Skin of body (tissue), 2 donors: ENCODE measurements around the gene ZNF423. TPM values are rescaled to one million over a fixed set of nuclear protein-coding genes. Genes with fewer than 3 reads are reported as not detected.

Source experiments
- DNase-seq: peaks from one replicate; lab custom pipeline; 2025; lab: John Stamatoyannopoulos, UW
- total RNA-seq: library from RNA; depleted of rRNA; stranded (reverse); fragments of >200 nt; gene quantifications from one replicate; pipeline ENCODE4 v1.2.3, GENCODE V29; 2014

The ZNF423 gene
- total RNA-seq, 1 donor from 2014 or later: 8.0 TPM

DNA sequence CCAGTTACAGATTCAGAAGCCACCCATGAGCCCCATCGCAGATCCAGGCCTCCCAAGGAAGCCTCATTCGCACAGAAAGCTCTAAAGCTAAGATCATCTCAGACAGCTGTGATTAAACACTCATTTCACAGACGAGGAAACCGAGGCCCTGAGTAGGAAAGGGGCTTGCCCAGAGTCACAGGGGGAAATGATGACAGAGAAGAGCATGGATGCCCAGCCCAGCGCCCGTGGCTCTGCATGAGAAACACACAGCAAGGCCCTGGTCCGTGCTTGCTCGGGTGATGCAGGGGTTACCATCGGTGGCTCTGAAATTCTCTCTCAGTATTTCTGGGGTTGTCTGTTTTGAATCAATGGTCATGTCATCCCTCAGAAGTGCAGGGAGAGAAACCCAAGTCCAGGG lies 372.7 kb downstream of the ZNF423 start:
- no peak for DNase-seq

DNA sequence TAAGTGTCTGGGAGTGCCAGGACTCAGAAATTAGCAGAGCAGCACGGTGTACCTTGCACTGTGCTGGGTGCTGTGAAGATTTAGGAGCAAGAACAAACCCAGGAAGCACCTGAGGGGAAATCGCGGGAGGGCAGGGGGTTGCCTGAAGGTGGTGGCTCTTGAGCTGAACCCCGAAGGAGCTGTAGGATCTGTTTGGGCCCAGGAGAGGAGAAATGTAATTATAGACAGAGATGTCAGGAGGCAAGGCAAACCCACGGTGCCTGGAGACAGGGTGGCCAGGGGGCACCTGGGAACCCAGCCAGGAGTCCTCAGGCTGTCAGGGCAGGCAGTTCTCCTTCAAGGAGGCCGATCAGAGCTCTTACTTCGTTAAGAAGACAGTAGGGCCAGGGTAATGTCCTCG lies 373.2 kb downstream of the ZNF423 start:
- DNase-seq: no peak

DNA sequence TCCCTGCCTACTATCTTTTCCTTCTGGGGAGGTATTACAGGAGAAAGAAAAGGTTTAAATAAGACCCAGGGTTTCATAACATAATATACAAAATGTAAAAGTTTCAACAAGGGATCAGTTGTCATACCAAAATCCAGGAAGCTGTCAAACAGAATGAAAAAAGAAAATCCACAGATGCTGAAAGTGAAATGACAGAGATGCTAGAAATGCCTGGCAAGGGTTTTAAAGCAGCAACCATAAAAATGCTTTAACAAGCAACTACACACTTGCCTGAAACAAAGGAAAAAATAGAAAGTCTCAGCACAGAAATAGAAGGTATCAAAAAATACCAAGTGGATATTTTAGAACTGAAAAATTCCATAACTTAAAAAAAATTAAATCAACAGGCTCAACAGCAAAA lies 377.3 kb downstream of the ZNF423 start:
- DNase-seq: no peak

DNA sequence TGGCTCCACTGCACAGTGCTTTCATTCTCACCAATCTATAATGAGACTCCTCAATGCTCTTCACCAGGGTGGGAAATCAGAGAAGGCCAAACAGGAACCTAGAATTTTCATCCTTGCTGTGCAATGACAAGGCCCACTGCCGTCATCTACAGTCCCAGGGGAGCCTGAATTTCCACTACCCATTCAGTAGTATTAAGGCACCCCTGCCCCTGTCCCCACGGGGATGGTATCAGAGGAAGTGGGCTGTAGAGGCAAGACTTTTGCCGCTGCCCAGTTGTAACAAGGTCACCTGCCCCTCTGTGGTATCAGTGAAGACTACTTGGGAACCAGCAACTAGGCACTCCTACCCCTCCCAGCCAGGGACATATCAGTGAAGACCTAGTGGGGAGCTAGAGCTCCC lies 377.8 kb downstream of the ZNF423 start:
- no peak for DNase-seq

GRCh38 chr16:49477250-49477895 lies 378.5 kb downstream of the ZNF423 start:
- DNase-seq: no peak

- no peak for DNase-seq
Observed at GRCh38 chr16:49474741-49475140, 381.2 kb downstream of the ZNF423 start.

- no peak for DNase-seq
Observed at GRCh38 chr16:49473773-49474172, 382.1 kb downstream of the ZNF423 start.

DNA sequence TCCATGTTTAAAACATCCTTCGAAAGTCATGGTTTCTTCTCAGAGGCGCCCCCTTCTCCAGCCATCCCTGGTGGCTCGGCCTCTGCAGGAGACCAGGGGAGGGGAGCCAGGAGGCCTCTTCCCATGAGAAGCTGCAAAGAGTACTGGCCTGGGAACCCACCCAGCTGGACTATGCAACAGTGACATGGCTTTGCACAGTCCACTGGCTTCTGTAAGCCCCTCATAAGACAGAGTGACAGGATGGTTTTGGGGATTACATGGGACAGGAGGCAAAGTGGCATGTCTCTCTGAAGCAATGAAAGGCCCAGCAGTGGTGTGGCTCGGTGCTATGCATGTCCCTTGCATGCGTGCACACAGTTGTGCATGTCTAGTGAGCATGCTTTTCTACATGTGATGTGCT lies 382.8 kb downstream of the ZNF423 start:
- DNase-seq: no peak

GRCh38 chr16:49472598-49472997 lies 383.3 kb downstream of the ZNF423 start:
- DNase-seq: no peak

DNA sequence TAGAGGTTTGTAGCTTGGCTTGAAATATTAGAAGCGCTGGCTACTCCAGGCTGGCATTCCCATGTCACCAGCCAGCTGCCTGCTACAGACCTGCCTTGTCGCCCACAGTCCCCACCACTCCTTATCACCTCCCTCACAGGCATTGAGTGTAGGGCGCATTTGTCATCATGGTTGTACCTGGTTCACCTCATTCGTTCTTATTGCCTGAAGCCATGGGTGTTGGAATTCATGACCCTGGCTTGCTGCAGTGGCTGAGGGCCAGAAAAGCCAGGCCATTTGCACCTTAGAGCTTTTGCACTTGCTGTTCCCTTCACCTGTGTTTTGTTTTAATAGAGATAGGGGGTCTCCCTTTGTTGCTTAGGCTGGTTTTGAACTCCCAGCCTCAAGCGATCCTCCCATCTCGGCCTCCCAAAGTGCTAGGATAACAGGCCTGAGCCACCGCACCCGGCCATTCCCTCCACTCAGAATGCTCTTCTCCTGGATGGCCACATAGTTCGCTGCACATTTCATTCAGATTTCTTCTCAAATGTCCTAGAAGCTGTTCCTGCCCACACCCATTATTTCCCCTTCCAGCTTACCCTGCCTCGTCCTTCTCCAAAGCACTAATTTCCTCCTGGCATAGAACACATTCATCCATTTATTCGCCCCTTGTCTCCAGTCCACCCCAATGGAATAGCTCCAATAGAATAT lies 384.7 kb downstream of the ZNF423 start:
- DNase-seq: no peak

GRCh38 chr16:49470513-49470991 lies 385.4 kb downstream of the ZNF423 start:
- DNase-seq: no peak

GRCh38 chr16:49469930-49470451 lies 385.9 kb downstream of the ZNF423 start:
- DNase-seq: no peak

GRCh38 chr16:49469311-49469670 lies 386.6 kb downstream of the ZNF423 start:
- DNase-seq: no peak

DNA sequence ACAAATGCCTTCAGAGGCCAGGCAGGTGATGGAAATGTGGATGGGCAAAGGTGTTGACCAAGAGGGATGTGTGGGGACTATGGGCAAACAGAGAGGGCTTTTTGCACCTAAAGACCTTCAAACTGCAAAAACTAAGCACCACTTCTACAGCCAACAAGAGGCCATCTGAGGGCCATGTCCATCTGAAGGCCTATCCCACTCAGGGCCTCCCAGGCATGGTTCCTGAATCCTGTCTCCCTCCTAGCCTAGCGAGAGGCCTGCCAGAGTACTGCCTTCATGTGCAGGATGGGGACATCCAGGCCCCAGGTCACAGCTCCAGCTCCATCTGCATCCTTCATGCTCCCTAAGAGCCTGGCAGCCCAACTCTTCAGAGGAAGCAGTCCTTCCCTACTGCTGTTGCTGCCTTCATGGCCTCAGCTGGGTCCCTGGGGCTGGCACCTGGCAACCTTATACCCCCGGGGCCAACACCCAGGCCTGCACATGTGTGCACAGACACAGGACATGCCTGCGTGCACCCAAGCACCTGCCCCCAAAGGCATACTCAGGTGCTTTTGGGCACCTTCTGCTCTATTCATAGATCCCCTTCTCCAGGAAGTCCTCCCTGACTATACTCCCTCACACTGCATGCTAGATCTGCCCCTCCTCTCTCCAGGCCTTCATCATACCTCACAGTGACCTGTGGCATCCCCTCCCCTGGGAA lies 387.2 kb downstream of the ZNF423 start:
- DNase-seq: no peak

- DNase-seq: no peak
Observed at GRCh38 chr16:49467540-49468372, 388.2 kb downstream of the ZNF423 start.

DNA sequence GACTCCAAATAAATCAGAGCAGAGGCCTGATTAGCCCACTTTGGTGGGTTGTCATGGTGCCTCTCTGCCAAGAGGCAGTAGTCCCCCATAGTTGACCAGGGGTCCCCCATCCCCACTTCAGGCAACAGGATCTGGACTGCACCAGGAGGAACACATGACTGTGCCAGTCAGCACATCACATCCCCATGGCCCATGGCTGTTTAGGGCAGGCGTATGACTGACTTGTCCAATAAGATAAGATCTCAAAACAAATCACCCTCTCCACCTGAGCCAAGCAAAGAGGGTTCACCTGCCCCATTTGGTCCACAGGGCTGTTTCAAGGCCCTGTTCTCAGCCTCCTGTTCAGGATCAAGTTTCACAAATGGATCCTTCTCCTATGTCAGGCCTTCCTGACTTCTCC lies 389.0 kb downstream of the ZNF423 start:
- no peak for DNase-seq

GRCh38 chr16:49466529-49466831 lies 389.4 kb downstream of the ZNF423 start:
- no peak for DNase-seq

- DNase-seq: no peak
Observed at GRCh38 chr16:49465661-49466528, 390.0 kb downstream of the ZNF423 start.

DNA sequence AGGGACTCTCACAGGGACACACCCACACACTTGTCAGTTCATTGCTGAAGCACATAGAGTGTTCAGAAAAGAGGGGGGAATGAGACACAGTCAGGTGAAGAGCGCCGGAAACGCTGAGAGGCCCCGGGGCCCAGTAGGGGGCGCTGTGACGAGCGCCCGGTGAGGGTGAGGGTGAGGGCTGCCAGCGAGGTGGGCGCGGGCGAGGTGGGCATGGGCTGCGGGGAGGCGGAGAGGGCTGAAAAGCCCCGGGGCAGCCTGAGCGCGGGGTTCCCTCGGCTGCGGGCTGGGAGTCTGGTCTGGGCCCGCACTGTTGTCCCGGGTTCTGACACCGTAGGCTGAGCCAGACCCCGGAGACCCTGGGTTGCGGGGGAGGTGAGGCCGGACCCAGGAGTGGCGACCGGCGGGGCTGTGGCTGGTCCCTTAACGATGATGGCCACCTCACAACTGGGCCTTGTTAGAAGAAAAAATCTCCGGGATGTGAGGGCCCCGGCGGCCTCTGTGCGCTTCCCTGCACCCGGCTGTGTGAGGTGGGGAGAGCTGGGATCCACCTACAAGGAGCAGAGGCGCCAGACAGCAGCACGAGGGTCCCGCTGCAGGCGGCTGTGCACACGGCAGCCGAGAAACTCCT lies 390.9 kb downstream of the ZNF423 start:
- DNase-seq: no peak

DNA sequence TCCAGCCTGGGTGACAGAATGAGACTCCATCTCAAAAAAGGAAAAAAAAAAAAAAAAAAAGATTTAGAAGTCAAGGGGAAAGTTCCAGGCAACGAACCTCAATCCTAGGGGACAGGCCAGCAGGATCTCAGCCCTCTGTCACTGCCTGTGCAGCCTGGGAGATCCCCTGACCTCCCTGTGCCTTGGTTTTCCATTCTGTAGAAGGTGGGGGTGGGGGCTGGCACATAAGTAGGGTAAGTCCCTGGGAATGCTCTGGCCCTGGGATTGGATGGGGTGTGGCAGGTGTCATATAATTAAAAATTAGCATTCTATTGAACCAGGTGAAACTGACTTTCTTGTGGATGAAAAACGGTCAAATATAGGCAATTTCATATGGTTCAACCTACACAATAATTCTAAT lies 391.8 kb downstream of the ZNF423 start:
- DNase-seq: no peak
